HG03066 (cell line): Measurements from ENCODE around the gene ECE2.
A peak's percentile ranks its signal among the peaks of the same experiment; 100 is the strongest.

Experiments used
- ATAC-seq: cut with Tn5 transposase; IDR thresholded peaks from one replicate; pipeline ENCODE4 v1.9.1; 2021; ENCODE audit warnings: low read depth; ENCODE audit not compliant: unreplicated experiment

Gene ECE2

GRCh38 chr3:184275961-184276910 lies at the start of gene ECE2:
TSS of gene ECE2 (plus strand) at chr3:184276022. CDS start at chr3:184276154, 132 bp downstream.
- no peak for ATAC-seq

GRCh38 chr3:184227481-184227935 lies 48.3 kb upstream of the ECE2 start:
- ATAC-seq: no peak

- no peak for ATAC-seq
Measured at GRCh38 chr3:184228376-184229137, 47.3 kb upstream of the ECE2 start.

GRCh38 chr3:184229394-184230080 lies 46.3 kb upstream of the ECE2 start, which contains the start of gene VWA5B2:
TSS of gene VWA5B2 (plus strand) at chr3:184229585. CDS start at chr3:184230529, 944 bp downstream.
- ATAC-seq: peak; percentile 67

GRCh38 chr3:184230081-184230602 lies 45.7 kb upstream of the ECE2 start:
- no peak for ATAC-seq

- no peak for ATAC-seq
Measured at GRCh38 chr3:184230603-184231528, 45.0 kb upstream of the ECE2 start.

GRCh38 chr3:184231671-184232070 lies 44.2 kb upstream of the ECE2 start:
- no peak for ATAC-seq

GRCh38 chr3:184233127-184233843 lies 42.5 kb upstream of the ECE2 start:
- ATAC-seq: no peak

GRCh38 chr3:184234224-184234623 lies 41.6 kb upstream of the ECE2 start:
- no peak for ATAC-seq

- no peak for ATAC-seq
Measured at GRCh38 chr3:184234671-184235380, 41.0 kb upstream of the ECE2 start.

GRCh38 chr3:184235381-184236032 lies 40.3 kb upstream of the ECE2 start:
- no peak for ATAC-seq

GRCh38 chr3:184236033-184236410 lies 39.8 kb upstream of the ECE2 start:
- no peak for ATAC-seq

GRCh38 chr3:184236636-184237035 lies 39.2 kb upstream of the ECE2 start:
- no peak for ATAC-seq

- ATAC-seq: no peak
Measured at GRCh38 chr3:184237211-184237610, 38.6 kb upstream of the ECE2 start.

- ATAC-seq: no peak
Measured at GRCh38 chr3:184237807-184238206, 38.0 kb upstream of the ECE2 start.

- ATAC-seq: no peak
Measured at GRCh38 chr3:184238246-184238818, 37.5 kb upstream of the ECE2 start.

GRCh38 chr3:184239221-184239620 lies 36.6 kb upstream of the ECE2 start:
- ATAC-seq: no peak
